AG04450 (cell line): Measurements from ENCODE around the gene FCHSD1. TPM values are rescaled to one million over a fixed set of nuclear protein-coding genes. Genes with fewer than 3 reads are reported as not detected.

ENCODE experiments used
- CTCF ChIA-PET: fragments of 300-600, 350-600 bp; formaldehyde crosslinking; extraction: SDS; loops from one replicate; lab custom pipeline; 2022; ENCODE audit warnings: antibody characterized with exemption, inconsistent platforms; lab: Charles Lee
- POLR2A ChIA-PET: fragments of 350-600 bp; formaldehyde crosslinking; extraction: SDS; loops from one replicate; lab custom pipeline; 2021; ENCODE audit warnings: antibody characterized with exemption, inconsistent platforms; lab: Yijun Ruan, JAX
- DNase-seq: peaks from one replicate; pipeline ENCODE4 v3.0.0-alpha.2; 2011; ENCODE audit warnings: low read depth, low spot score
- H3K27ac ChIP-seq: one replicate; pipeline ENCODE4 v1.5.1; 2012; ENCODE audit warnings: low read depth, low read length, control low read depth
- H3K27me3 ChIP-seq: one replicate; pipeline ENCODE4 v1.6.0; 2012; ENCODE audit warnings: low read length; ENCODE audit not compliant: control insufficient read depth, insufficient read depth
- H3K4me3 ChIP-seq: 2 replicates; pipeline ENCODE4 v1.5.1; 2011; ENCODE audit warnings: mild to moderate bottlenecking, low read depth, low read length, control low read depth
- H3K9me3 ChIP-seq: 2 replicates; pipeline ENCODE4 v1.5.1; 2012; ENCODE audit warnings: low read length; ENCODE audit not compliant: control insufficient read depth, insufficient read depth
- CTCF ChIP-seq: IDR thresholded peaks from 2 replicates; pipeline ENCODE4 v1.5.1; 2011; ENCODE audit warnings: low read depth, low read length, control low read depth, inconsistent platforms
- polyA plus RNA-seq: library from polyadenylated mRNA; depleted of rRNA; stranded (reverse); fragments of >200 nt; gene quantifications from 2 replicates; pipeline ENCODE4 v1.2.3, GENCODE V29; 2011

The FCHSD1 gene
- polyA plus RNA-seq, 1 experiment, result 28.1 TPM

GRCh38 chr5:141618804-141619554 lies 32.2 kb downstream of the FCHSD1 start, which contains the start of gene DIAPH1:
Gene DIAPH1, minus strand, starts transcription at chr5:141619000. Its CDS starts 86 bp downstream, at chr5:141618914.
- peak within 1 kb of the TSS; percentile 74 for H3K4me3 ChIP-seq
- POLR2A ChIA-PET, result interaction anchor here (0.6 to 1.9 kb wide), 6 partner anchors 10 to 922 kb away, joined by 3 to 34 read pairs (median 6); partner anchors contain the start of genes HDAC3 and RELL2
- peak; percentile 99 for TF ChIP-seq CTCF
- CTCF ChIA-PET, result interaction anchor here (0.5 to 19.3 kb wide), 36 partner anchors 8 to 434 kb away, joined by 3 to 465 read pairs (median 4); partner anchors contain the start of genes FCHSD1, HDAC3, RELL2 and RNF14
- DNase-seq, result peak; percentile 88
- peak within 1 kb of the TSS; percentile 47 for H3K27ac ChIP-seq
- H3K27me3 ChIP-seq, result no peaks in the 10 kb centered on the region
- no peaks in the 10 kb centered on the region; the same call in 1 of the 2 replicates for H3K9me3 ChIP-seq

- Histone ChIP-seq H3K27me3 (no peaks in the 10 kb centered on the region), H3K9me3 (no peaks in the 10 kb centered on the region; the same call in 1 of the 2 replicates), H3K27ac (peak overlapping the region; percentile 47), H3K4me3 (peak overlapping the region; percentile 74)
- POLR2A ChIA-PET, result interaction anchor here (0.8 to 1.9 kb wide), 6 partner anchors 10 to 26 kb away, joined by 3 to 34 read pairs (median 6); partner anchors contain the start of genes HDAC3 and RELL2
- no peak for DNase-seq
- CTCF ChIA-PET, result interaction anchor here (0.5 to 19.3 kb wide), 31 partner anchors 9 to 433 kb away, joined by 3 to 465 read pairs (median 4); partner anchors contain the start of genes FCHSD1, HDAC3 and RELL2
- TF ChIP-seq CTCF, result no peak
These were observed 33.0 kb downstream of the FCHSD1 start for GRCh38 chr5:141618030-141618803.

GRCh38 chr5:141617682-141618029 lies 33.6 kb downstream of the FCHSD1 start:
- Histone ChIP-seq H3K4me3 (peak overlapping the region; percentile 74), H3K9me3 (no peaks in the 10 kb centered on the region; the same call in 1 of the 2 replicates), H3K27me3 (no peaks in the 10 kb centered on the region), H3K27ac (peak overlapping the region; percentile 42)
- CTCF ChIA-PET, result interaction anchor here (0.8 to 19.3 kb wide), 7 partner anchors 10 to 54 kb away, joined by 3 to 465 read pairs (median 4); partner anchors contain the start of gene RELL2
- no peak for TF ChIP-seq CTCF
- DNase-seq, result no peak
- POLR2A ChIA-PET, result interaction anchor here (1.5 kb wide), 1 partner anchor 19 kb away, joined by 4 read pairs; the partner anchor contains the start of genes HDAC3 and RELL2

GRCh38 chr5:141617128-141617527 lies 34.1 kb downstream of the FCHSD1 start:
- ChIA-PET POLR2A (interaction anchor here (1.5 kb wide), 1 partner anchor 19 kb away, joined by 4 read pairs; the partner anchor contains the start of genes HDAC3 and RELL2), CTCF (interaction anchor here (0.6 to 19.3 kb wide), 8 partner anchors 9 to 187 kb away, joined by 3 to 465 read pairs (median 4); partner anchors contain the start of genes PCDHGA12 and RELL2)
- H3K27ac ChIP-seq, result no peak overlapping the region
- no peaks in the 10 kb centered on the region; the same call in 1 of the 2 replicates for H3K9me3 ChIP-seq
- peak overlapping the region; percentile 74; the same call in 1 of the 2 replicates for H3K4me3 ChIP-seq
- no peak for TF ChIP-seq CTCF
- no peaks in the 10 kb centered on the region for H3K27me3 ChIP-seq
- no peak for DNase-seq
